ENCODE measurements around the gene FN3KRP.

FN3KRP gene

GRCh38 chr17:82679586-82680465 is 36.7 kb upstream of the FN3KRP start:
- H3K36me3 ChIP-seq = no peaks in the 10 kb centered on the region
- H3K9me3 ChIP-seq = peaks cover 5% of the 10 kb centered on the region
- TF ChIP-seq CTCF (IDR thresholded peaks at IDR 0.05) = no peak
- H3K27me3 ChIP-seq = no peaks in the 10 kb centered on the region
- no peaks in the 10 kb centered on the region for H3K4me1 ChIP-seq (ENCODE audit: control insufficient read depth in 1 of 2, insufficient read depth in 1 of 2, low read depth in 1 of 2, low read length in 1 of 2)
- no peak overlapping the region for H3K27ac ChIP-seq
- no peak overlapping the region for H3K4me3 ChIP-seq (ENCODE audit: low read depth in 1 of 2, low read length in 1 of 2)

- Histone ChIP-seq H3K4me3 (ENCODE audit: low read depth in 1 of 2, low read length in 1 of 2) (no peak overlapping the region), H3K4me1 (ENCODE audit: control insufficient read depth in 1 of 2, insufficient read depth in 1 of 2, low read depth in 1 of 2, low read length in 1 of 2) (no peaks in the 10 kb centered on the region), H3K27ac (no peak overlapping the region), H3K27me3 (no peaks in the 10 kb centered on the region), H3K9me3 (peaks cover 5% of the 10 kb centered on the region), H3K36me3 (no peaks in the 10 kb centered on the region)
- TF ChIP-seq CTCF (IDR thresholded peaks at IDR 0.05) = no peak
Measured at GRCh38 chr17:82681547-82681946, 35.0 kb upstream of the FN3KRP start.

GRCh38 chr17:82683534-82683933 is 33.0 kb upstream of the FN3KRP start:
- Histone ChIP-seq H3K4me3 (ENCODE audit: low read depth in 1 of 2, low read length in 1 of 2) (no peak overlapping the region), H3K27me3 (no peaks in the 10 kb centered on the region), H3K9me3 (peaks cover 5% of the 10 kb centered on the region), H3K4me1 (ENCODE audit: control insufficient read depth in 1 of 2, insufficient read depth in 1 of 2, low read depth in 1 of 2, low read length in 1 of 2) (no peaks in the 10 kb centered on the region), H3K27ac (no peak overlapping the region), H3K36me3 (no peaks in the 10 kb centered on the region)
- no peak for TF ChIP-seq CTCF (IDR thresholded peaks at IDR 0.05)

- Histone ChIP-seq H3K4me1 (ENCODE audit: control insufficient read depth in 1 of 2, insufficient read depth in 1 of 2, low read depth in 1 of 2, low read length in 1 of 2) (no peaks in the 10 kb centered on the region), H3K4me3 (ENCODE audit: low read depth in 1 of 2, low read length in 1 of 2) (no peak overlapping the region), H3K36me3 (no peaks in the 10 kb centered on the region), H3K27me3 (no peaks in the 10 kb centered on the region), H3K9me3 (peaks cover 5% of the 10 kb centered on the region), H3K27ac (no peak overlapping the region)
- no peak for TF ChIP-seq CTCF (IDR thresholded peaks at IDR 0.05)
Measured at GRCh38 chr17:82684228-82684841, 32.2 kb upstream of the FN3KRP start.

GRCh38 chr17:82685291-82685690 is 31.2 kb upstream of the FN3KRP start:
- no peaks in the 10 kb centered on the region for H3K4me1 ChIP-seq (ENCODE audit: control insufficient read depth in 1 of 2, insufficient read depth in 1 of 2, low read depth in 1 of 2, low read length in 1 of 2)
- no peak for TF ChIP-seq CTCF (IDR thresholded peaks at IDR 0.05)
- no peak overlapping the region for H3K4me3 ChIP-seq (ENCODE audit: low read depth in 1 of 2, low read length in 1 of 2)
- no peak overlapping the region for H3K27ac ChIP-seq
- H3K36me3 ChIP-seq = no peaks in the 10 kb centered on the region
- H3K9me3 ChIP-seq = peaks cover 5% of the 10 kb centered on the region
- no peaks in the 10 kb centered on the region for H3K27me3 ChIP-seq

Data from neutrophil (primary cell).